NCI-H82 (cell line): ENCODE data around the gene DDI1.

ENCODE experiments used
- DNase-seq: peaks from one replicate; lab custom pipeline; 2025; lab: John Stamatoyannopoulos, UW

DDI1 gene

GRCh38 chr11:104078245-104078644, 41.8 kb downstream of the DDI1 start:
- DNase-seq: no peak

GRCh38 chr11:104078995-104079394, 42.6 kb downstream of the DDI1 start:
- no peak for DNase-seq

GRCh38 chr11:104086621-104087020, 50.2 kb downstream of the DDI1 start:
- no peak for DNase-seq
